HUES6 (cell line): ENCODE measurements around the gene CPNE2.

Experiments used
- H3K27ac ChIP-seq: 2 replicates; pipeline ENCODE4 v1.7.0; 2013; ENCODE audit warnings: low read depth, mild to moderate bottlenecking, low read length, inconsistent platforms
- H3K27me3 ChIP-seq: 2 replicates; pipeline ENCODE4 v1.6.1; 2013; ENCODE audit warnings: low read length; ENCODE audit not compliant: control insufficient read depth, insufficient read depth
- H3K36me3 ChIP-seq: 2 replicates; pipeline ENCODE4 v1.6.1; 2013; ENCODE audit warnings: low read length; ENCODE audit not compliant: control insufficient read depth, insufficient read depth
- H3K4me1 ChIP-seq: 2 replicates; pipeline ENCODE4 v1.6.1; 2013; ENCODE audit warnings: low read length; ENCODE audit not compliant: control insufficient read depth, insufficient read depth
- H3K4me3 ChIP-seq: 2 replicates; pipeline ENCODE4 v1.5.1; 2013; ENCODE audit warnings: low read depth, low read length
- H3K9ac ChIP-seq: one replicate; pipeline ENCODE4 v1.6.1; 2013; ENCODE audit warnings: mild to moderate bottlenecking, low read length
- H3K9me3 ChIP-seq: 2 replicates; pipeline ENCODE4 v1.6.1; 2013; ENCODE audit warnings: low read depth, low read length; ENCODE audit not compliant: control insufficient read depth, insufficient read depth

The CPNE2 gene

DNA sequence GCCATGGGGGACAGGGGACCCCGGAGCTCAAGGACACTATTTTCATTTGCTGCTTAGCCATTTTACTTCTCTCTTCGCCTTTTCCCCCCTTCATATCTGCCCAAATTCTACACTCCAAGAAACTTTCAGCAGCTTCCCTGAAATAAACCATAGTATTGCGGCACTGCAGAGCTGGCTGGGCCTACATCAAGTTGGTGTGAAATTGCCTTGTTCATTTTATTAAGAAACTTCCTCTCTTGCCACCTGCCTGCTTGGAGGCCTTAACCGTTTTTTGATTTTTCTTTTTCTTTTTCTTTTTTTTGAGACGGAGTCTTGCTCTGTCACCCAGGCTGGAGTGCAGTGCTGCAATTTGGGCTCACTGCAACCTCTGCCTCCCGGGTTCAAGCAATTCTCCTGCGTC is 7.4 kb upstream of the CPNE2 start:
- no peak overlapping the region for H3K27ac ChIP-seq
- H3K36me3 ChIP-seq = no peaks in the 10 kb centered on the region
- no peaks in the 10 kb centered on the region for H3K27me3 ChIP-seq
- H3K4me1 ChIP-seq = 0 out of 2 replicates have a peak, but pooled peaks cover 3% of the 10 kb centered on the region
- no peak overlapping the region for H3K4me3 ChIP-seq
- H3K9me3 ChIP-seq = no peaks in the 10 kb centered on the region
- no peak overlapping the region for H3K9ac ChIP-seq

DNA sequence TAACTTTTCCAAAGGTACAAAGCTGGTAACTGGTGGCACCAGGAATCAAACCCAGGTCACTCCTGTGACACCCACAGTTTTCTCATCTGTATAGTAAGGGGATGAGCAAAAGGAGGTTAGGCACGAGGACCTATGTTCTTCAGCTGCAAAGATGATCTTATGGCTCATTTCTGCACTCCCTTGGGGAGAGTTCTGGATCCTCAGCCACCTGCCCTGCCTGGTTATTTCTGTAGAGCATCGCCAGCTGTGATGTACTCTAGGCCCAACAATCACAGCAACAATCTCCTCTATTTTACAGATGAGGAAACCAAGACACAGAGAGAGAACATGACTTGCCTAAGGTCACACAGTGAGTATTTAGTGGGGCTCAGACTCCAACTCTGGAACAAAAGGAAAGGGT is 5.4 kb upstream of the CPNE2 start:
- peaks cover 12% of the 10 kb centered on the region; the same call in 1 of the 2 replicates for H3K4me1 ChIP-seq
- no peak overlapping the region for H3K9ac ChIP-seq
- no peak overlapping the region for H3K27ac ChIP-seq

DNA sequence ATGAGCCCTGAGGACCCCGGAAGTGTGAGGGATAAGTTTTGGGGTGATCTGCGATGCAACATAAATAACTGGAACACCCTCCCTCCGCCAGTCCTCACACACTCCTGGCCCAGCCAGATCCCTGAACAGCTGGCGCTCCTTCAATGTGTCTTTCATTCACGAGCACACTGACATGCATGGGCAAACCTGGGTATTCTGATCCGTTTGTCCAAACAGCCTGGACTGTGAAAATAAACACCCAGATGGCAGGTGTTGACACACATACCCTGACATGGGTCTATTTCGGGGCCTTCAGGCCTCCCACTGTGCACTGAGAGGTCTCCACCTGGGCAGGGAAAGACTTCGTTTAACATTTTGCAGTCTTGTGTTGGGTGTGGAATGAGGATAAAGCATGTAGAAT is 3.0 kb upstream of the CPNE2 start:
- peaks cover 13% of the 10 kb centered on the region for H3K4me1 ChIP-seq
- H3K9me3 ChIP-seq = no peaks in the 10 kb centered on the region
- H3K9ac ChIP-seq = no peak overlapping the region
- H3K27me3 ChIP-seq = peaks cover 28% of the 10 kb centered on the region
- H3K4me3 ChIP-seq = no peak overlapping the region
- H3K27ac ChIP-seq = no peak overlapping the region
- no peaks in the 10 kb centered on the region for H3K36me3 ChIP-seq

More for the DNA sequence above, 5.4 kb upstream of the CPNE2 start:
- H3K4me3 ChIP-seq = no peak overlapping the region
- H3K9me3 ChIP-seq = no peaks in the 10 kb centered on the region
- no peaks in the 10 kb centered on the region for H3K36me3 ChIP-seq
- H3K27me3 ChIP-seq = peaks cover 12% of the 10 kb centered on the region; the same call in 1 of the 2 replicates

GRCh38 chr16:57091200-57091974 is 996 bp upstream of the CPNE2 start:
- H3K27ac ChIP-seq = no peak overlapping the region
- peak overlapping the region; percentile 72 for H3K9ac ChIP-seq
- H3K4me1 ChIP-seq = peaks cover 13% of the 10 kb centered on the region
- no peaks in the 10 kb centered on the region for H3K36me3 ChIP-seq
- H3K9me3 ChIP-seq = no peaks in the 10 kb centered on the region
- H3K27me3 ChIP-seq = peaks cover 33% of the 10 kb centered on the region
- peak overlapping the region; percentile 86 for H3K4me3 ChIP-seq

DNA sequence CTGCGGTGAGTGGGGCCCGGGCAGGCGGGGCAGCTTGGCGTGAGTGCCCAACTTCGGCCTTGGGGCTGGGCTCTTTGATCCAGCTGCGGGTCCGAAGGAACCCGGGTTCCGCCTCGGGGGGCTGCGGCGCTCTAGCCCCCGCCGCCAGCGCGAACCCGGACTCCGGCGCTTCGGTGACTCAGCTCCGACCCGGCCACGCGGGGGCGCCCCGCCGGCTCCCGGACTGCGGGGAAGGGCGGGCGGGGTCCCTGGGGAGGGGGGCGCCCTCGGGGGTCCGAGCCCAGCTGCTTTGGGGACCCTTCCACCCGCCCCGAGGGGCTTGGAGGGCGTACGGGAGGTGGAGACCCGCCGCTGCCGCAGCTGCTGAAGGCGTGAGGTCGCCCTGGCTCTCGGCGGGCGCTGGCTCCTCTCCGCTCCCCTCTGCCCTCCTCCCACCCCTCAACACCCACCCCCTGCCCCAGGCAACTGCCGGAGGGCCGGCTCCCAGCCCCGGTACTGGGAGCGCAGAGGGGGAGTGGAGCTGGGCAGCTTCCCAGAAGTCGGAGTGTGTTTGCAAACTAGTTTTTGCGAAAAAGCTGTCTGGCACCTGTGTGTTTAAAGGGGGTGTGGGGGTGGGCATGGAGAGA is 516 bp downstream of the CPNE2 start:
- Histone ChIP-seq H3K9ac (peak overlapping the region; percentile 69), H3K4me3 (peak overlapping the region; percentile 86), H3K9me3 (no peaks in the 10 kb centered on the region), H3K27me3 (peaks cover 33% of the 10 kb centered on the region), H3K36me3 (no peaks in the 10 kb centered on the region), H3K4me1 (peaks cover 16% of the 10 kb centered on the region), H3K27ac (no peak overlapping the region)

- peak overlapping the region; percentile 86 for H3K4me3 ChIP-seq
- H3K36me3 ChIP-seq = no peaks in the 10 kb centered on the region
- peaks cover 21% of the 10 kb centered on the region for H3K4me1 ChIP-seq
- peaks cover 33% of the 10 kb centered on the region for H3K27me3 ChIP-seq
- no peaks in the 10 kb centered on the region for H3K9me3 ChIP-seq
- H3K9ac ChIP-seq = no peak overlapping the region
- no peak overlapping the region for H3K27ac ChIP-seq
Measured at GRCh38 chr16:57093666-57094564, 1.5 kb downstream of the CPNE2 start.

DNA sequence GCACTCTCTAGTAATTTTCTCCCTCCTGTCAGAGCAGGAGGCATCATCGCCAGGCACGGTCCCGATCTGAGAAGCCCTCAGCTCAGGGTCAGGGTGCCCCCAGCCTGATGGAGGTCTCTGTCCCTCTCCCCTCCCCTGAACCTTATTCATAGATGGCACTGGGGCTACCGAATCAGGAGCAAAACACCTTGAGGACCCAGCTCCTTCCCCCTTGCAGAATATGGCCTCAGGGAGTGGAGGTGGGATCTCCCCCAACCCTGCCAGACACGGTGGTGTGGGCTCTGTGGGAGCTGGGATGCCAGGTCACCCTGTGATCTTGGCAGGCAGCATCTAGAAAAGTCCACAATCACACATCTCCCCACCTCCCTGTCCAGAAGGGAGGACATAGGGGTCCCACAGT is 2.5 kb downstream of the CPNE2 start:
- no peaks in the 10 kb centered on the region for H3K36me3 ChIP-seq
- no peaks in the 10 kb centered on the region for H3K9me3 ChIP-seq
- no peak overlapping the region for H3K27ac ChIP-seq
- no peak overlapping the region for H3K9ac ChIP-seq
- H3K4me3 ChIP-seq = no peak overlapping the region
- peaks cover 21% of the 10 kb centered on the region for H3K4me1 ChIP-seq
- H3K27me3 ChIP-seq = peaks cover 33% of the 10 kb centered on the region

- H3K4me1 ChIP-seq = peaks cover 21% of the 10 kb centered on the region
- no peak overlapping the region for H3K4me3 ChIP-seq
- H3K9me3 ChIP-seq = no peaks in the 10 kb centered on the region
- peaks cover 29% of the 10 kb centered on the region for H3K27me3 ChIP-seq
- H3K36me3 ChIP-seq = no peaks in the 10 kb centered on the region
- no peak overlapping the region for H3K9ac ChIP-seq
- no peak overlapping the region for H3K27ac ChIP-seq
Measured at GRCh38 chr16:57096192-57096591, 3.8 kb downstream of the CPNE2 start.

GRCh38 chr16:57096793-57097192 is 4.4 kb downstream of the CPNE2 start:
- Histone ChIP-seq H3K4me1 (peaks cover 15% of the 10 kb centered on the region), H3K27me3 (peaks cover 23% of the 10 kb centered on the region), H3K9ac (no peak overlapping the region), H3K4me3 (no peak overlapping the region), H3K9me3 (no peaks in the 10 kb centered on the region), H3K27ac (no peak overlapping the region), H3K36me3 (no peaks in the 10 kb centered on the region)

GRCh38 chr16:57098188-57098841 is 5.9 kb downstream of the CPNE2 start:
- Histone ChIP-seq H3K4me3 (no peak overlapping the region), H3K4me1 (peaks cover 14% of the 10 kb centered on the region), H3K27me3 (peaks cover 16% of the 10 kb centered on the region), H3K9me3 (no peaks in the 10 kb centered on the region), H3K27ac (no peak overlapping the region), H3K36me3 (no peaks in the 10 kb centered on the region), H3K9ac (no peak overlapping the region)
